Amygdala (tissue), 56 donors: ENCODE data around the gene JHY.
A peak's percentile ranks its signal among the peaks of the same experiment; 100 is the strongest.

ENCODE experiments used
- DNase-seq, 56 donors: peaks; one replicate each; lab custom pipeline; 2025; lab: John Stamatoyannopoulos, UW

The JHY gene

GRCh38 chr11:122869622-122870021 lies 12.9 kb upstream of the JHY start:
- DNase-seq, result no peak

- DNase-seq, result no peak
Measured at GRCh38 chr11:122871302-122871701, 11.3 kb upstream of the JHY start.

- no peak for DNase-seq
Measured at GRCh38 chr11:122872046-122872445, 10.5 kb upstream of the JHY start.

- no peak for DNase-seq
Measured at GRCh38 chr11:122874991-122875390, 7.6 kb upstream of the JHY start.

- DNase-seq, result no peak
Measured at GRCh38 chr11:122877732-122878131, 4.8 kb upstream of the JHY start.

- no peak for DNase-seq
Measured at GRCh38 chr11:122879785-122880184, 2.8 kb upstream of the JHY start.

GRCh38 chr11:122882857-122883645 lies 492 bp downstream of the JHY start:
- peak in 20 of 56 donors; percentile 5 to 55 (median 28) for DNase-seq

- no peak for DNase-seq
Measured at GRCh38 chr11:122883646-122883979, 1.1 kb downstream of the JHY start.

- DNase-seq, result no peak
Measured at GRCh38 chr11:122888162-122888561, 5.6 kb downstream of the JHY start.

GRCh38 chr11:122893131-122893530 lies 10.6 kb downstream of the JHY start:
- no peak for DNase-seq

- DNase-seq, result no peak
Measured at GRCh38 chr11:122895563-122895962, 13.0 kb downstream of the JHY start.

- no peak for DNase-seq
Measured at GRCh38 chr11:122897606-122898210, 15.1 kb downstream of the JHY start.

- no peak for DNase-seq
Measured at GRCh38 chr11:122898799-122899198, 16.2 kb downstream of the JHY start.

GRCh38 chr11:122900587-122901202 lies 18.1 kb downstream of the JHY start:
- DNase-seq, result no peak

- no peak for DNase-seq
Measured at GRCh38 chr11:122902951-122903350, 20.4 kb downstream of the JHY start.

GRCh38 chr11:122910775-122911174 lies 28.2 kb downstream of the JHY start:
- peak in 2 of 56 donors; percentile 2 to 6 for DNase-seq

- no peak for DNase-seq
Measured at GRCh38 chr11:122917311-122917710, 34.8 kb downstream of the JHY start.

GRCh38 chr11:122918734-122919133 lies 36.2 kb downstream of the JHY start:
- DNase-seq, result no peak

- no peak for DNase-seq
Measured at GRCh38 chr11:122920579-122920978, 38.0 kb downstream of the JHY start.

- no peak for DNase-seq
Measured at GRCh38 chr11:122922893-122923292, 40.3 kb downstream of the JHY start.

- DNase-seq, result no peak
Measured at GRCh38 chr11:122923302-122923701, 40.7 kb downstream of the JHY start.

GRCh38 chr11:122931510-122931909 lies 49.0 kb downstream of the JHY start:
- DNase-seq, result no peak
